GM12801 (cell line): Measurements from ENCODE around the gene TCF7L2.

Experiments
- TF ChIP-seq, protein P1 (sequence below): IDR thresholded peaks from one replicate; pipeline ENCODE4 v1.5.1; 2011; ENCODE audit warnings: control low read depth; ENCODE audit not compliant: insufficient read length; ENCODE audit errors: extremely low read depth

The TCF7L2 gene

DNA sequence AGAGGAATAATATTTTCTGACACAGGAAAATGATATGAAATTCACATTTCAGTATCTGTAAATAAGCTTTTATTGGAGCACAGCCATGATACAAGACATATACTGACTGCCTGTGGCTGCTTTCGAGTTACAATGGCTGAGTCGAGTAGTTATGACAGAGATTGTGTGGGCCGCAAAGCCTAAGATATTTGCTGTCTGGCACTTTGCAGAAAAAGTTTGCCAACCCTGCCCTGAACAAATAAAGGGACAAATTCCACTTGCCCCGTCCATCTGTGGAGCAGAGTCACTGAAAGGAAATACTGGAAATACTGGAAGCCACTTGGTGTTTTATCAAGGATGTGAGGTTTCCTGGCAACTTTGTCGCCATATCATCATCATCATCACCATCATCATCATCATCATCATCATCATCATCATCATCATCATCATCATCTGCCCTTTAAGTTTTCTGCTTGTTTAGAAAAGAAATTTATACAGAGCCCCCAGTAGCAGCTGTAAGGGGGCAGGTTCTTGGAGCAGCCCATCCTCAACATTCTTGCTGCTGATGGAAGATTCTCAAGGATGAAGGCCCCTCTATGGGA lies 85.8 kb downstream of the TCF7L2 start:
- TF ChIP-seq, protein P1, sequence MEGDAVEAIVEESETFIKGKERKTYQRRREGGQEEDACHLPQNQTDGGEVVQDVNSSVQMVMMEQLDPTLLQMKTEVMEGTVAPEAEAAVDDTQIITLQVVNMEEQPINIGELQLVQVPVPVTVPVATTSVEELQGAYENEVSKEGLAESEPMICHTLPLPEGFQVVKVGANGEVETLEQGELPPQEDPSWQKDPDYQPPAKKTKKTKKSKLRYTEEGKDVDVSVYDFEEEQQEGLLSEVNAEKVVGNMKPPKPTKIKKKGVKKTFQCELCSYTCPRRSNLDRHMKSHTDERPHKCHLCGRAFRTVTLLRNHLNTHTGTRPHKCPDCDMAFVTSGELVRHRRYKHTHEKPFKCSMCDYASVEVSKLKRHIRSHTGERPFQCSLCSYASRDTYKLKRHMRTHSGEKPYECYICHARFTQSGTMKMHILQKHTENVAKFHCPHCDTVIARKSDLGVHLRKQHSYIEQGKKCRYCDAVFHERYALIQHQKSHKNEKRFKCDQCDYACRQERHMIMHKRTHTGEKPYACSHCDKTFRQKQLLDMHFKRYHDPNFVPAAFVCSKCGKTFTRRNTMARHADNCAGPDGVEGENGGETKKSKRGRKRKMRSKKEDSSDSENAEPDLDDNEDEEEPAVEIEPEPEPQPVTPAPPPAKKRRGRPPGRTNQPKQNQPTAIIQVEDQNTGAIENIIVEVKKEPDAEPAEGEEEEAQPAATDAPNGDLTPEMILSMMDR, result no peak

DNA sequence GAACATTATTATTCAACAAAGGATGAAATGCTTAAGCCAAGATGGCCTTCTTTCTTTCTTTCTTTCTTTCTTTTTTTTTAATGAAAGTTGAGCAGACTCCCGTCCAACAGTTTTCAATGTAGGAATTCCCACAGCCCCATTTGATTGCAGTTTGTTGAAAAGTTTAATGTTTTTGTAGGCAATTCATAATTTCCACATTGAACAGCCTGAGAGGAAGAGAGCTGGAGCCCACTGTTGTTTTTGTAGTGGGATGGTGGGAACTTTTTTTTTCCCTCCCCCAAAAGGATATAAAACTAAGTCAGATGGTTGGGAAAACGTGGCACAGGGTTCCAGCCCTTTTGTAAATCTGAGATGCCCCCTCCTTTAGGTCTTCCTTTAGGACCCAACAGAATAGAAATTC lies 86.6 kb downstream of the TCF7L2 start:
- TF ChIP-seq, protein P1, result no peak

DNA sequence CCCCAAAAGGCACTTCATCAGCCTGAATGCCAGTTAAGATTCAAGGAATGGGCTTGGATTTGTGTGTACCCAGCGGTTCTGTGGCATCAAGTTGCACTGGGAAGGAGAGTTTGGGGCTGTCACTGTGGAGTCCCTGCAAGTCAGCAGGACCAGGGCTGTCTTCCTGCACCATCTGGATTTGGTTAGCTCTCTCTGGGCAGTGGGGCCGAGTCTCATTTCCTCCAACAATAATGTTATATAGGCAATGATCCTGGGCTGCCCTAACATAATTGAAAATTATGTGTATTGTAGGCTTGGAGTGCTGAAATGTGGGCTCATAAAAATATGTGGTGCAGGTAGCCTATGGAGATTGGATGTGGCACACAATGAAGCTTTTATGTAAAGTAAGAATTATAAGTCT lies 87.2 kb downstream of the TCF7L2 start:
- TF ChIP-seq, protein P1, result no peak

DNA sequence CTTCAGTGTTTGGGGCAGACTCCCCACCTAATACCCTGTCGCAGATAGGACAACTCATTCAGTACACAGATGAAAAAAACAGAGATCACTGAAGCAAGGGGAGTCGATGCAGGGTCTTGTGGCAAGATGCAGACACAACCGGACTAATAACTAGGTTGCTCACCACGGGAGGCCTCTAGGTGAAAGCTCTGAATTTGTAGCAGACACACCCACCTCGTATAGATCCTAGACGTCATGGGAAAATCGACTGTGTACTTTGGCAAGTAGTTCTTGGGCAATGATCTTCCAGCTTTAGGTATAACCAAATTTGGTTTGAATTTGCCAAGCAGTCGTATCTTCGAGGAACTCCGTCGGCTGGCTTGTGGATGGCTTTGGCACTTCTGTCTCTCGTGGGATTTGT lies 88.1 kb downstream of the TCF7L2 start:
- TF ChIP-seq, protein P1, result no peak

DNA sequence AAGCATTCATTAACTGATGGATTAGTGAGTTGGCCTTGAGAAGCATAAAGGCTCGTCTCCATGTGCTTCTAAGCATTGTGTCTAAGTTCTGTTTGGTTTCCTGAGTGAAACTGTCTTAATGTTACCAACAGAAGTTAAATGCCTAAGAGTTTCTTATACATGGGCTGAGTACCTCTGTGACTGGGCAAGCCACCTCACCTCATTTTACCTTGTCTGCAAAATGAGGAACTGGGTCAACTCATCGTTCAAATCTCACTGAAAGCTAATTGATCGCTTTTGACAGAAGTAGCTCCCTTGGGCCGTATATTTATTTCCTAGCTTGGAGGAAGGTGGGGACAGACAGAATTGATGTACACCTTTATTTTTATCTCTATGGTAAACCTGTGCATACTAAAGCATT lies 88.9 kb downstream of the TCF7L2 start:
- TF ChIP-seq, protein P1, result no peak

DNA sequence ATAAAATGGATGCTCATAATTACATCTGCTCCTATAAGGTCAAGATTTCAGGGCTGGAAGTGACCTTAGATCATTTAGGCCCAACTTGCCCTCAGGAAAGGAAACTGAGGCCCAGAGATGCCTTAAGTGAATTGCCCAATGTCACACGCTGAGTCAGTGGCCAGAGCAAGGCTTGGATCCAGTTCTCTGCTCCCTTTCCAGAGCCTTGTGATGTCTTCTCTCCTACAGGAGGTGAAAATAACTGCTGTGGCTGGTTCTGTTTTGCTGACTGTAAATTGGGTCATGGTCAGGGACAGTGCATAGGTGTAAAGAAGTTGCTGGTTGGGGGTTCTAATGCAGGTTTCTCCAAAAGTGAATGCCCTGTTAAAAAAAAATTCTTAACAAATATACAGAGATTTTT lies 91.3 kb downstream of the TCF7L2 start:
- TF ChIP-seq, protein P1, result no peak

DNA sequence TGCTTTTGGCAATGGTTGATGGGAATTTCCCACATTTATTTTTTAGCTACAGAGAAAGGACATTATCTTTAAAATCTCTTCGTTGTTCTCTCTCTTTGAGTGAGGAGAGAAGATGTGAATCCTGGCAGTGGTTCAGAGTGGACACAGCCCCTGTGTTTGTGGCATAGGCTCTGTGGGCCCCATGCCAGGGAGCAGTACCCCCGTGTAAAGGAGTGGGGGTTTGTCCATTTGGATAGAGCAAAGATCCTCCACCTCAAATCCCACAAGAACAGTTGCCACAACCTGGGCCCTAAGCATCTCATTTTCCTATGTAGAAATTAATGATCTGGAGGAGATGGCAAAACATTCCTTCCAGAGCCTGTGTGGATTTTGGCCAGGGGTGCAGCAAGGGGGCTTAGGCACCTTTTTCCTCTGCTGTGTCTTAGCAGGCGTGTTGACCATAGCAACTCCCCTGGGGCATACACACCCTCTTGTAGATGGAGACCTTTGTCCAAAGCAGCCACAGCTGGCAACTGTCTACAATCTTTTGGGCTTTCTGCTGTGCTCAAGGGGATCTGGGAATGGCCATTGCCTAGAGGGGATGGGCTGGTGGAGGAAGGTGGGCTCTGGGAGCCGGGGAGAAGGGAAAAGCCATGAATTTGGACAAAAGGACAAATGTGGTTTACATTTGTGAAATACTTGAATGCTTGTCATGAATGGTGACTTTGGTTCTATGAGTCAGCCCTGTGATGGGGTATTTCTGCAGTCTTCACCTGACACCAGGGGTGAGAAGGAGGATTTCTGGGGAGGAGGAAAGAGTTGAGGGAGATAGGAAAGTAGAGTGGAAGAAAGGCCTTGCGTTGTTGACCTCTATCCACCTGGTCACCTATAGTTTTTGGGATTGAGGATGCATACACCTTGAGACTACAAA lies 92.0 kb downstream of the TCF7L2 start:
- TF ChIP-seq, protein P1, result no peak
